SIG-M5 (cell line): ENCODE data around the gene RAC2.

ENCODE experiments used
- DNase-seq: peaks from one replicate; lab custom pipeline; 2025; lab: John Stamatoyannopoulos, UW

The RAC2 gene

GRCh38 chr22:37221424-37222333 lies 22.4 kb downstream of the RAC2 start:
- DNase-seq: no peak

- DNase-seq: no peak
These were observed 23.5 kb downstream of the RAC2 start for GRCh38 chr22:37220543-37220981.

GRCh38 chr22:37219533-37219932 lies 24.5 kb downstream of the RAC2 start:
- no peak for DNase-seq

- DNase-seq: no peak
These were observed 25.2 kb downstream of the RAC2 start for GRCh38 chr22:37218771-37219411.

- no peak for DNase-seq
These were observed 25.7 kb downstream of the RAC2 start for GRCh38 chr22:37218399-37218770.

GRCh38 chr22:37215890-37216289 lies 28.2 kb downstream of the RAC2 start:
- DNase-seq: no peak

- DNase-seq: no peak
These were observed 29.4 kb downstream of the RAC2 start for GRCh38 chr22:37214731-37215030.

GRCh38 chr22:37213941-37214730 lies 29.9 kb downstream of the RAC2 start:
- DNase-seq: no peak

GRCh38 chr22:37213218-37213855 lies 30.7 kb downstream of the RAC2 start:
- DNase-seq: no peak

- no peak for DNase-seq
These were observed 31.7 kb downstream of the RAC2 start, which contains the start of gene SSTR3 for GRCh38 chr22:37212174-37212906. Gene SSTR3 (minus strand): TSS chr22:37212477. CDS start chr22:37207803, 4,674 bp downstream.

GRCh38 chr22:37211866-37212173 lies 32.2 kb downstream of the RAC2 start:
- no peak for DNase-seq

GRCh38 chr22:37211075-37211865 lies 32.8 kb downstream of the RAC2 start:
- no peak for DNase-seq

- no peak for DNase-seq
These were observed 33.8 kb downstream of the RAC2 start for GRCh38 chr22:37210041-37210803.

- no peak for DNase-seq
These were observed 34.8 kb downstream of the RAC2 start for GRCh38 chr22:37209140-37209845.

GRCh38 chr22:37208401-37209139 lies 35.5 kb downstream of the RAC2 start:
- DNase-seq: no peak

- no peak for DNase-seq
These were observed 36.1 kb downstream of the RAC2 start for GRCh38 chr22:37207981-37208380.

- DNase-seq: no peak
These were observed 36.9 kb downstream of the RAC2 start for GRCh38 chr22:37206841-37207821.
